Cardiac septum (tissue), 1 donor: ENCODE data around the gene TMEM101. TPM values are rescaled to one million over a fixed set of nuclear protein-coding genes. Genes with fewer than 3 reads are reported as not detected.
"Not testable (repeated sequence)": the region's sequence is repeated elsewhere in the genome, so short reads cannot be mapped to it uniquely, and the experiment has no call there.

Source experiments
- DNase-seq: peaks from one replicate; pipeline ENCODE4 v3.0.0-alpha.2; 2020; ENCODE audit warnings: low spot score
- intact Hi-C: fragments of 100-400 bp; cut with DNase I; formaldehyde crosslinking; loops from one replicate; pipeline ENCODE4 v1.14.0; 2022
- total RNA-seq: library from RNA; stranded (reverse); fragmentation: NEBNext Ultra II Directional; extraction: Animal tissue kit (Norgen Biotek cat#: 25700); gene quantifications from one replicate; pipeline ENCODE4 v1.2.1, GENCODE V29; 2021
- donor health status: DM: no; HTN: no; CAD: no.

The TMEM101 gene
- total RNA-seq, 1 donor from 2014 or later, result 12.4 TPM

- intact Hi-C loops, result no loop called here
Observed at GRCh38 chr17:43983196-43983514, 31.6 kb downstream of the TMEM101 start.

DNA sequence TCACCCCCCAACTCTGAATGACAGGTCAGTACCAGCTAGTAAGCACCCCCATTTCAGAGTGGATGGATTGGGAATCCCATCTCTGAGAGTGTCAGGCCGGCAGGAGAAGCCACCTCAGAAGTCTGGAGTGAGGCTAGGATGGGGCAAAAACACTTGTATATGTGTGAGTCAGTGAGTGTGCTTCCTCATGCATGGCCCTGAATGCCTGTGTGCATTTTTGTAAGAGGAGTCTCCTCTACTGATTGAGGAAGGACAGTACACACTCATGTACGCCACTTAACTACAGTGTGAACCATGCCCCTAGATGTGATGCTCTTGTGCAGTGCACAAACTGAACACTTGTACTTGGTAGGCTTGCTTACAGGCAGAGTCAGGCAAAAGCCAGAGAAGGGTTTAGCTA is 32.6 kb downstream of the TMEM101 start:
- intact Hi-C loops, result no loop called here
- no peak for DNase-seq

More at GRCh38 chr17:43983196-43983514, 31.6 kb downstream of the TMEM101 start:
- DNase-seq, result no peak

DNA sequence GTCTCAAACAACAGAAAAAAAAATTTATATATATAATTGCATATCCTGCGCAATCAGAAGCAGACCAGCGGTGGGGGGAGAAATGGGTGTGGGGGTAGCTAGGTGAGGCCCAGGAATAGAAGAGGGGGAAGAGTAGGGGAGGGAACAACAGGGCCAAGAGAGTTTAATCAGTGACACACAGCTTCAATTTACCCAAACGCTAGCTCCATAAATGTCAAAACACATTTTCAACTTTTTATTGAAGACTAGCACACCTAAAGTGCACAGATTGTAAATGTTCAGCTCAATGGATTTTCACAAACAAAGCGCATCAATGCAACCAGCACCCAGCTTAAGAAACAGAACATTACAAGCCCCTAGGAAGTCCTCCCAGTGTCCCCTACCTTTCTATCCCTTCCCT is 35.1 kb downstream of the TMEM101 start:
- intact Hi-C loops, result no loop called here
- DNase-seq, result no peak

DNA sequence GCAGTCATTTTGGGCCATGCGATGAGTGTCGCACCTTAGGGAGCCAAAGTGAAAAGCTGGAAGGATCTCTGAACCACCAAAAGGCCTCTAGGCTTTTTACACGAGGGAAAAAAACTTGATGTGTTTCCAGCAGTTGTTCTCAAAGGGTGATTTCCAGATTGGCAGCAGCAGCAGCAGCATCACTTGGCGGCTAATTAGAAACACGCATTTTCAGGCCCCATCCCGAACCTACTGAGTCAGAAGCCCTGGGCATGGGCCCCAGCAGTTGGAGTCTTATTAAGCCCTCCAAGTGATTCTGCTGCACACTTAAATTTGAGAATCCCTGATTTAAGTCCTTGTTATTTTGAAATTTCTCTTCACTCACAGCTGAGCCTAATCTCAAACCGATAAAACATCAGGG is 35.8 kb downstream of the TMEM101 start:
- intact Hi-C loops, result no loop called here
- DNase-seq, result no peak

DNA sequence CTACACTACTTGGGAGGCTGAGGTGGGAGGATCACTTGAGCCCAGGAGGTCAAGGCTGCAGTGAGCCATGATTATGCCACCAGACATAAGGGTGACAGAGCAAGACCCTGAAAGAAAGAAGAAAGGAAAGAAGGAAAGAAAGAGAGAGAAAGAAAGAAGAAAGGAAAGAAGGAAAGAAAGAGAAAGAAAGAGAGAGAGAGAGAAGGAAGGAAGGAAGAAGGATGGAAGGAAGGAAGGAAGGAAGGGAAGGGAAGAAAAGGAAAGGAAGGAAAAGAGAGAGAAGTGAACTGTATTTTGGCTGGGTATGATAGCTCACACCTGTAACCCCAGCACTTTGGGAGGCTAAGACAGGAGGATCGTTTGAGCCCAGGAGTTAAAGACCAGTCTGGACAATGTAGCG is 36.7 kb downstream of the TMEM101 start:
- DNase-seq, result no peak
- intact Hi-C loops, result no loop called here

DNA sequence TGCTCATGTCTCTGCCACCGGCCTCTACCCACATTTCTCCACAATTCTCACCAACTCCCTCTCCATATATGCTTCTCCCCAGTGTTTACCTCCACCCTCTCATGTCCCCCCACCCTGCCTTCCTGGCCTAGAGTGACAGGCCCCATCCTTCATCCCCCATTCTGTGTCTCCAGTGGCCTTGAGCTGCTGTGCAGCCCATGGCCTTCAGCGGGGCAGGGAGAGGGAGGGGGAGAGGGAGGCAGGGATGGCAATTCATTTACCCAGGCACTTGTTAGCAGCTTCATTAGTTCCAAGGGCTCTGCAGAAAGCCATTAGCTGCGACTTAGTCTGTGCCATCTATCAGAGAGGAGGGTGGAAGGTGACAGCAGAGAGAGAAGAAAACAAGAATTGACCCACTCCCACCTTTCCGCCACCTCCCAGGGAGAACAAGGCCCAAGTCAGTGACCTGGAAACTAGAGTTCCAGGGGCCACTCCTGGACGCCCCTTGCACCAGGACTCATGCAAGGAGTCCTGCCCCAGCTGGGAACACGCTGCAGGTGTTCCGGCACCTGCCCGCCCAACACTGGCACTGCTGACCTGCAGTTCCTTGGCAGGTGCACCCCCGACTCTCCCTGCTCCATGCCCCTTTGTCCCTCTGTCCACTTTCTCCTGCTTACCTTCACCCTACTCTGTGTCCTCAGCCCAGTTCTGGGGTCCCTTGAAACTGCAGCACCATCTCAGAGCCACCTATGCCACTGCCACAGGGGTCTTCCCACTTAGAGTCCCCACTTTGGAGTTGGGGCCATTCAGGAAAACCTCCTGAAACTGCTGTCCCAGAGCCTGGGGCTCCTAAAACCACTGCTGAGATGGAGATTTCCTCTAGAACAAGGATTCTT is 37.6 kb downstream of the TMEM101 start:
- intact Hi-C loops, result no loop called here
- no peak for DNase-seq

DNA sequence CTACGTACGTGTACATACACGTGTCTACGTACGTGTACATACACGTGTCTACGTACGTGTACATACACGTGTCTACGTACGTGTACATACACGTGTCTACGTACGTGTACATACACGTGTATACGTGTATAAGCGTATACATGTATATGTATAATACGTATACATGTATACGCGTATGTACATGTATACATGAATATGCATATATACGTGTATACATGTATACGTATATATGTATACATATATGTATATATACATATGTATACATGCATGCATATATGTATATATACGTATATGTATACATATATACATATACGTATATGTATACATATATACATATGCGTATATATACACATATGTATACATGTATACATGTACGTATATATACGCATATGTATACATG is 38.9 kb downstream of the TMEM101 start:
- no peak for DNase-seq
- intact Hi-C loops, result no loop called here

- intact Hi-C loops, result no loop called here
Observed at GRCh38 chr17:43974382-43975266, 40.1 kb downstream of the TMEM101 start.

GRCh38 chr17:43972444-43973212 is 42.1 kb downstream of the TMEM101 start:
- DNase-seq, intact Hi-C loops: not testable (repeated sequence)

More at GRCh38 chr17:43974382-43975266, 40.1 kb downstream of the TMEM101 start:
- no peak for DNase-seq

- intact Hi-C loops, result not testable (repeated sequence)
Observed at GRCh38 chr17:43971436-43971835, 43.3 kb downstream of the TMEM101 start.

GRCh38 chr17:43970366-43970765 is 44.4 kb downstream of the TMEM101 start:
- intact Hi-C loops, result no loop called here
- DNase-seq, result no peak

More at GRCh38 chr17:43971436-43971835, 43.3 kb downstream of the TMEM101 start:
- DNase-seq, result not testable (repeated sequence)

DNA sequence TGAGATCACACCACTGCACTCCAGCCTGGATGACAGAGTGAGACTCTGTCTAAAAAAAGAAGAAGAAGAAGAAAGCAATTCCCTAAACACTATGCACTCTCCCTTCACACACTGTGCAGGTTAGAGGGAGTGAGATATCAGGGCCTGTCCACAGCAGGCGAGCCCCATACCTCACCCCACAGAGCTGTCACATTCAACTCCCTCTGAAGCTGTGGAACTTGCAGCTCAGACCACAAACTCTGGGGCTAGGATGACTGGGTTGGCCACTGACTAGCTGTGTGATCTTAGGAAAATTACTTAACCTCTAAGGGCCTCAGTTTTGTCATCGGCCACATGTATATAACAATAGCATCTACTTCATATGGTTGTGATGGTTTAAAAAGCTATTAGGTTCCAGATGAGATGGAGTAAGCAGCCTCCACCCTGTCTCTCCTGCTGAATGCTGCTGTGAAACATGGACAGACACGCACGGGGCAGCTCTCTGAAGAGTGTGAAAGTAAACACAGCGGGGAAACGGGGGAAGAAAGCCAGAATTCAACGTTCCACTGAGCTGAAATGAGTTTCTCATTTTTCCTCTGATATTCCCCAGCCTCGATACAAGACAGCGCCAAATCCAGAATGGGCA is 47.4 kb downstream of the TMEM101 start:
- intact Hi-C loops, result no loop called here
- no peak for DNase-seq

DNA sequence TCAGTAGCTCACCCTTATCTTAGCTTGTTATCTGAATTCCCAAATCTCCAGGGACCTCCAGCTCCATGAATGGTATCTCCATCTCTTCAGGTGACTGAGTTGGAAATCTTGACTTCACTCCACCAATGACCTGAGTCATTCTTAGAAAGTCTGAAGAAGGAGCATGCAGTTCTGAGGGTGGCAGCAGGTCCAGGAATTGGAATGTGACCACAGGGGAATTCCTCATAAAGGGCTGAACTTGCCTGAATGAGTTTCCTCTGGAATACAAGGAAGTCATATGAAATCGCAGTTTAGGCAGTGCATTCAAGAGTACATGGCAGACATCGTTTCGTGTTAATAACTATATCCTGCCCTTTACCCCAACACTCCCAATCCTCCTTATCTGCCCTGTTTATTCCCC is 48.5 kb downstream of the TMEM101 start:
- DNase-seq, result no peak
- intact Hi-C loops, result no loop called here

DNA sequence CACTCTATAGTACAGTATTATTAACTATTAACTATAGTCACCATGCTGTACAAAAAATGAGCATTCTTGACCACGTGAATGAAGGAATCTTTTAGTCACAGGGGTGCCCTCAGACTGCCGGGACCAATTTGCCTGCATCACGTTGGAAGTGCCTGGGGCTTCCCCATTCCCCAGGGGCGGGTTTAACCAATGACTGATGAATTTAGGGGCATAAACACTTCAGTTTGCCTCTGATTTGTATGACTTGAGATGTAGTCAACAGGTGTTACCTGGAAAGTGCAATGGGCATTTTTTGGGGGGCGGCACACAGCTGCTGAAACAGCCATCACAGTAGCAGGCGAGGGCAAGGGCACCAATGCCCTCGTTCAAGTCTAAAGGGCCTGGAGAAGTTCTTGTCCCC is 52.3 kb downstream of the TMEM101 start:
- no peak for DNase-seq
- intact Hi-C loops, result no loop called here

DNA sequence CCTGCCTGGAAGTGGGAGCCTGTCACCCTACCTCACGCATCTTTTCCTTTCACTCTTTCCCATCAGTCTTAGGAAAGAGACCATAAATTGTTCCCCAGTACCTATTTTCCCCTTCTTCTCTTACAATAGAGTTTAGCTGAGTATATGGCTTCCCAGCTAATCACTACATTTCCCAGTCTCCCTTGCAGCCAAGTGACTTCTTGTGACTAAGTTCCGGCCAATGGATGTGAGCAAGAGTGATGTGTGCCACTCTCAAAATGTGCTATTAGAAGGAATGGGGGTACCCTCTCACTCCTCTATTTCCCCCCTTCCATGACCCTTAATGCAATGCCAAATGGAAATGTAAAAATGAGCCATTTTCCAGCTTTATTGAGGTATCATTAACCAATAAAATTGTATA is 52.8 kb downstream of the TMEM101 start:
- intact Hi-C loops, result no loop called here
- no peak for DNase-seq

DNA sequence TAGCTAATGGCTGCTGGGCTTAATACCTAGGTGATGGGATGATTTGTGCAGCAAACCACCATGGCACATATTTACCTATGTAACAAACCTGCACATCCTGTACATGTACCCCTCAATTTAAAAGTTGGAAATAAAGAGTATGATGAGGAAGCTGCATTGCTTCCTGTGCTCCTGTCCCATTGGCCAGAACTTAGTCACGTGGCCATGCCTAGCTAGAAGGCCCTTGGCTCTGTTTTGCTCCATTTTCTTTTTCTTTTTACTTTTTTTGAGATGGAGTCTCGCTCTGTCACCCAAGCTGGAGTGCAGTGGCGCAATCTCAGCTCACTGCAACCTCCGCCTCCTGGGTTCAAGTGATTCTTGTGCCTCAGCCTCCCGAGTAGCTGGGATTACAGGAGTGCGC is 53.5 kb downstream of the TMEM101 start:
- intact Hi-C loops, DNase-seq: not testable (repeated sequence)
